Loucy (cell line): ENCODE measurements around the gene IDH3G.

Experiments used
- CTCF ChIP-seq: fragments of 200-600 bp; sonication (generic); conservative IDR thresholded peaks from 2 replicates; pipeline ENCODE4 v1.5.1; 2014; ENCODE audit warnings: mild to moderate bottlenecking, antibody characterized with exemption, low read length
- EZH2phosphoT487 ChIP-seq: fragments of 200-600 bp; IDR thresholded peaks from 2 replicates; pipeline ENCODE4 v1.6.1; 2018; ENCODE audit warnings: antibody characterized with exemption, mild to moderate bottlenecking, moderate library complexity, borderline replicate concordance

DNA sequence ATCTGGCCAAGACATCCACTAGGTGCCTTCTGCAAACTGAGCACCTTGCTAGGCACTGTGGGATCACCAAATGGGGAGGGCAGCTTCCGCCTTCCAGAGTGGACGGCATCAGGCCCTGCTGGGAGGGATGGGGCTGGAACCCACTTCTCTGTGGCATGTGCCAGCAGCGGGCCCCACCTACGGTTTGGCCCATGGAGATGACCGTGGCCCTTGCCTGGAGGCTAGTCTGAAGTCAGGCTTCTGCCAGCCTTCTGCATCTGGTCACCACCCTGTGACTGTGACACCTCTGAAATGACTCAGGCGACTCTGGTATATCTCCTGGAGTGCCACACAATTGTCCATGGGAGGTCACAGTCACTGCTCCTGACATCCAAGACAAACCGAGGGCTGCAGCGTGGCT is 7.5 kb upstream of the IDH3G start:
- TF ChIP-seq CTCF (no peak), EZH2phosphoT487 (no peak)
